HG02970 (cell line): ENCODE measurements around the gene ESR1.
"Not testable (repeated sequence)": the region's sequence is repeated elsewhere in the genome, so short reads cannot be mapped to it uniquely, and the experiment has no call there.

ENCODE experiments used
- ATAC-seq: cut with Tn5 transposase; IDR thresholded peaks from one replicate; pipeline ENCODE4 v1.9.1; 2021; ENCODE audit warnings: mild to moderate bottlenecking, moderate library complexity, moderate number of reproducible peaks; ENCODE audit not compliant: unreplicated experiment, low FRiP score

ESR1 gene

GRCh38 chr6:152121910-152122309 lies 314.4 kb downstream of the ESR1 start:
- no peak for ATAC-seq

- ATAC-seq: no peak
These were observed 315.0 kb downstream of the ESR1 start for GRCh38 chr6:152122434-152122833.

- no peak for ATAC-seq
These were observed 315.6 kb downstream of the ESR1 start for GRCh38 chr6:152123076-152123475.

- ATAC-seq: no peak
These were observed 317.1 kb downstream of the ESR1 start for GRCh38 chr6:152124429-152125074.

- ATAC-seq: no peak
These were observed 320.1 kb downstream of the ESR1 start for GRCh38 chr6:152127432-152128165.

- no peak for ATAC-seq
These were observed 322.2 kb downstream of the ESR1 start for GRCh38 chr6:152129691-152130151.

GRCh38 chr6:152130441-152130840 lies 323.0 kb downstream of the ESR1 start:
- no peak for ATAC-seq

GRCh38 chr6:152135755-152136448 lies 328.4 kb downstream of the ESR1 start:
- no peak for ATAC-seq

GRCh38 chr6:152136449-152136825 lies 329.0 kb downstream of the ESR1 start:
- no peak for ATAC-seq

- not testable (repeated sequence) for ATAC-seq
These were observed 330.9 kb downstream of the ESR1 start for GRCh38 chr6:152138344-152138743.

- ATAC-seq: no peak
These were observed 334.6 kb downstream of the ESR1 start for GRCh38 chr6:152142105-152142504.

GRCh38 chr6:152143359-152143758 lies 335.9 kb downstream of the ESR1 start:
- ATAC-seq: no peak

- no peak for ATAC-seq
These were observed 338.9 kb downstream of the ESR1 start for GRCh38 chr6:152146385-152146784.

GRCh38 chr6:152147269-152147668 lies 339.8 kb downstream of the ESR1 start:
- ATAC-seq: no peak

GRCh38 chr6:152148412-152148811 lies 340.9 kb downstream of the ESR1 start:
- ATAC-seq: no peak

- no peak for ATAC-seq
These were observed 342.7 kb downstream of the ESR1 start for GRCh38 chr6:152150196-152150595.

GRCh38 chr6:152151920-152152319 lies 344.4 kb downstream of the ESR1 start:
- no peak for ATAC-seq

GRCh38 chr6:152154559-152155356 lies 347.3 kb downstream of the ESR1 start:
- ATAC-seq: no peak

- no peak for ATAC-seq
These were observed 348.3 kb downstream of the ESR1 start for GRCh38 chr6:152155792-152156191.

- ATAC-seq: peak; percentile 92
These were observed 352.9 kb downstream of the ESR1 start for GRCh38 chr6:152160346-152160745.

GRCh38 chr6:152161501-152161900 lies 354.0 kb downstream of the ESR1 start:
- no peak for ATAC-seq
